IMR-90 (cell line): Measurements from ENCODE around the gene SLC38A5. TPM values are rescaled to one million over a fixed set of nuclear protein-coding genes. Genes with fewer than 3 reads are reported as not detected.

Experiments
- ATAC-seq: fragments of 200-7000 bp; cut with Tn5 transposase; 2 replicates; pipeline ENCODE4 v1.9.1; 2020; ENCODE audit warnings: low read depth, mild to moderate bottlenecking, moderate library complexity
- BruUV-seq: library from RNA; stranded (reverse); fragments of 400-500 nt; replicated peaks from 2 replicates; lab custom pipeline; 2021; lab: Mats Ljungman, UMichigan
- CTCF ChIA-PET: fragments of 300-600 bp; formaldehyde crosslinking; extraction: SDS; loops from one replicate; lab custom pipeline; 2021; ENCODE audit warnings: antibody characterized with exemption; lab: Yijun Ruan, JAX
- POLR2A ChIA-PET: fragments of 300-600 bp; sonication (Branson Sonifier 250); formaldehyde crosslinking; loops from one replicate; lab custom pipeline; 2022; ENCODE audit warnings: antibody characterized with exemption; ENCODE audit not compliant: unreplicated experiment; lab: Charles Lee
- DNase-seq: peaks from one replicate; pipeline ENCODE4 v3.0.0; 2013
- H2AFZ ChIP-seq: replicated peaks from 2 replicates; pipeline ENCODE3; 2013; ENCODE audit warnings: low read length, mild to moderate bottlenecking; ENCODE audit not compliant: poor library complexity
- H2AK5ac ChIP-seq: 2 replicates; pipeline ENCODE4 v1.6.1; 2013; ENCODE audit warnings: low read depth, low read length, inconsistent platforms
- H2AK9ac ChIP-seq: replicated peaks from 2 replicates; pipeline ENCODE3; 2013; ENCODE audit warnings: mild to moderate bottlenecking, low read depth, low read length, moderate library complexity; ENCODE audit not compliant: poor library complexity
- H2BK120ac ChIP-seq: 2 replicates; pipeline ENCODE4 v1.6.1; 2013; ENCODE audit warnings: low read depth, low read length, inconsistent platforms
- H2BK15ac ChIP-seq: 3 replicates; pipeline ENCODE4 v1.6.1; 2013; ENCODE audit warnings: low read depth, low read length, inconsistent platforms
- H2BK20ac ChIP-seq: 2 replicates; pipeline ENCODE4 v1.6.1; 2013; ENCODE audit warnings: low read depth, mild to moderate bottlenecking, inconsistent platforms, low read length, moderate library complexity
- H2BK5ac ChIP-seq: 2 replicates; pipeline ENCODE4 v1.6.1; 2013; ENCODE audit warnings: mild to moderate bottlenecking, low read depth, low read length, inconsistent platforms; ENCODE audit not compliant: poor library complexity, severe bottlenecking
- H3K14ac ChIP-seq: replicated peaks from 2 replicates; pipeline ENCODE4 v1.6.1; 2013; ENCODE audit warnings: low read depth, low read length, inconsistent platforms
- H3K18ac ChIP-seq: 2 replicates; pipeline ENCODE4 v1.6.1; 2013; ENCODE audit warnings: low read depth, low read length, control low read depth
- H3K23ac ChIP-seq: 2 replicates; pipeline ENCODE4 v1.6.1; 2013; ENCODE audit warnings: low read depth, low read length, inconsistent platforms
- H3K27ac ChIP-seq: 2 replicates; pipeline ENCODE4 v1.5.1; 2013; ENCODE audit warnings: mild to moderate bottlenecking, control low read depth, low read length; ENCODE audit not compliant: insufficient read depth
- H3K27me3 ChIP-seq: 2 replicates; pipeline ENCODE4 v1.6.1; 2013; ENCODE audit warnings: low read length; ENCODE audit not compliant: control insufficient read depth, insufficient read depth
- H3K36me3 ChIP-seq: 2 replicates; pipeline ENCODE4 v1.6.1; 2013; ENCODE audit warnings: low read length, mixed read lengths; ENCODE audit not compliant: control insufficient read depth, insufficient read depth
- H3K4ac ChIP-seq: 2 replicates; pipeline ENCODE4 v1.6.1; 2013; ENCODE audit warnings: low read depth, low read length, inconsistent platforms
- H3K4me1 ChIP-seq: 2 replicates; pipeline ENCODE4 v1.6.1; 2013; ENCODE audit warnings: low read length, mixed read lengths; ENCODE audit not compliant: control insufficient read depth, insufficient read depth
- H3K4me2 ChIP-seq: 2 replicates; pipeline ENCODE4 v1.6.1; 2013; ENCODE audit warnings: low read depth, mild to moderate bottlenecking, control low read depth, low read length, moderate library complexity
- H3K4me3 ChIP-seq: 2 replicates; pipeline ENCODE4 v1.5.1; 2013; ENCODE audit warnings: low read depth, mild to moderate bottlenecking, control low read depth, low read length, moderate library complexity; ENCODE audit not compliant: insufficient read depth
- H3K56ac ChIP-seq: 2 replicates; pipeline ENCODE4 v1.6.1; 2013; ENCODE audit warnings: low read length, inconsistent platforms; ENCODE audit not compliant: insufficient read depth; ENCODE audit errors: extremely low read depth
- H3K79me1 ChIP-seq, 2 experiments: 2 replicates each; pipeline ENCODE4 v1.6.1; 2013; ENCODE audit warnings: low read length in 2 of 2, inconsistent platforms in 1 of 2, low read depth in 1 of 2
- H3K9ac ChIP-seq: 2 replicates; pipeline ENCODE4 v1.6.1; 2013; ENCODE audit warnings: low read depth, low read length, control low read depth
- H3K9me1 ChIP-seq: 2 replicates; pipeline ENCODE4 v1.6.1; 2013; ENCODE audit warnings: low read length, inconsistent platforms; ENCODE audit not compliant: insufficient read depth
- H3K9me3 ChIP-seq: 2 replicates; pipeline ENCODE4 v1.6.1; 2013; ENCODE audit warnings: low read length; ENCODE audit not compliant: control insufficient read depth, insufficient read depth
- H4K20me1 ChIP-seq: 2 replicates; pipeline ENCODE4 v1.6.1; 2013; ENCODE audit warnings: low read length, inconsistent platforms; ENCODE audit not compliant: insufficient read depth
- H4K5ac ChIP-seq: 2 replicates; pipeline ENCODE4 v1.6.1; 2013; ENCODE audit warnings: mild to moderate bottlenecking, low read depth, low read length, control low read depth
- H4K8ac ChIP-seq, 2 experiments: 2 replicates each; pipeline ENCODE4 v1.6.1; 2013; ENCODE audit warnings: low read depth in 2 of 2, low read length in 2 of 2, control low read depth in 1 of 2, inconsistent platforms in 1 of 2
- H4K91ac ChIP-seq: 2 replicates; pipeline ENCODE4 v1.6.1; 2013; ENCODE audit warnings: low read depth, low read length, inconsistent platforms; ENCODE audit not compliant: insufficient read depth
- FOS ChIP-seq: fragments of 150-350 bp; IDR thresholded peaks from 2 replicates; pipeline ENCODE4 v1.6.1; 2016; ENCODE audit warnings: low read depth, low read length
- WGBS, 2 experiments: methylation state at CpG; one replicate each; pipeline versions ENCODE4 v1.1.5 to v1.1.7; 2013; ENCODE audit warnings: missing lambda C conversion rate in 2 of 2; ENCODE audit not compliant: insufficient read length in 1 of 2; ENCODE audit errors: extremely low coverage in 2 of 2; 5-methylcytosine and 5-hydroxymethylcytosine counted together
- dilution Hi-C: fragments of 300-500 bp; cut with HindIII; formaldehyde crosslinking; loops from one replicate; pipeline ENCODE4 v1.14.3; 2018; ENCODE audit warnings: low sequenced_read_pairs; ENCODE audit not compliant: unreplicated experiment
- in situ Hi-C: fragments of 300-500 bp; cut with MboI; formaldehyde crosslinking; loops from 3 replicates; pipeline ENCODE4 v1.14.3; 2019; ENCODE audit warnings: low sequenced_read_pairs, inconsistent platforms, mixed read lengths
- intact Hi-C: fragments of 100-400 bp; cut with micrococcal nuclease; formaldehyde crosslinking; loops from 2 replicates; pipeline ENCODE4 v1.10.0; 2022
- polyA plus RNA-seq, 3 experiments: library from polyadenylated mRNA; depleted of rRNA; stranded (reverse); fragments of >200 nt; gene quantifications; 2 replicates each; pipeline ENCODE4 v1.2.3, GENCODE V29; 2012; ENCODE audit warnings: low replicate concordance in 1 of 3
- total RNA-seq: library from RNA; depleted of rRNA; stranded (reverse); fragments of >200 nt; gene quantifications from 2 replicates; pipeline ENCODE4 v1.2.3, GENCODE V29; 2012

The SLC38A5 gene
- total and polyA plus RNA-seq, 2 of the 4 experiments (the other 2 are of a cell fraction): 12.2 to 20.4 TPM

DNA sequence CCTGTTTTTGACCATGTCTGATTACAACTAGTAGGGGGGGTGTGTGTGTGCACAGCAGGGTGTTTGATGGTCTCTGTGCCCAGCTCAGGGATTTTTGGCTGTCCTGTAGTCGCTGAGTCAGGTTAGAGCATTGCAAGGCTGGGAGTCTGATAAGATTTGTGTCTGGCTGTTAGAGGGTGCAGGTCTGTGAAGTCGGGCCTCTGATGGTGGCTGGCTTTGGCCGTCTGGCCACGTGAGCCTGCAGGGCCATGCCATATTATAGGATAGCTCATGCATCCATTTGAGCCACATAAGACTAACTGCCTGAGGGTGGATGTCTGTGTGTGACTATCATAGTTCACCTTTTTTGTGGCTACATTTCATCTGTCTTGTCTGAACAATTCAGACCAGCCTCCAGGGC, 43.6 kb upstream of the SLC38A5 start:
- Histone ChIP-seq H3K9ac (no peak overlapping the region), H3K23ac (no peak overlapping the region), H3K27ac (no peak overlapping the region), H3K4me1 (no peaks in the 10 kb centered on the region), H3K4me2 (no peak overlapping the region), H3K27me3 (no peaks in the 10 kb centered on the region), H2BK20ac (no peak overlapping the region), H3K79me1 (peaks cover 3 to 8% of the 10 kb centered on the region in 2 experiments; a peak in 2 of 4 replicates), H4K8ac (no peak overlapping the region), H2BK120ac (no peak overlapping the region), H3K4ac (no peak overlapping the region), H3K9me3 (no peaks in the 10 kb centered on the region; the same call in 1 of the 2 replicates), H3K56ac (no peak overlapping the region), H3K9me1 (no peaks in the 10 kb centered on the region), H2AFZ (no peak overlapping the region), H3K4me3 (no peak overlapping the region), H4K91ac (no peak overlapping the region), H2BK15ac (no peak overlapping the region), H2AK9ac (no peak overlapping the region), H4K5ac (no peak overlapping the region), H2BK5ac (no peak overlapping the region), H4K20me1 (no peaks in the 10 kb centered on the region), H3K18ac (no peak overlapping the region), H3K14ac (no peak overlapping the region), H3K36me3 (peaks cover 3% of the 10 kb centered on the region), H2AK5ac (no peak overlapping the region)
- 38% methylated on average over 1 of the region's 4 CpGs; no CpG with 5 or more reads in 1 of the 2 experiments for WGBS, 2 experiments
- ChIA-PET POLR2A (no interaction called here), CTCF (no interaction called here)
- TF ChIP-seq FOS: no peak
- dilution Hi-C loops: no loop called here
- ATAC-seq (no peak), DNase-seq (no peak)
- BruUV-seq: no TSS peak
- intact Hi-C loops: no loop called here
- in situ Hi-C loops: no loop called here
